ENCODE measurements around the gene NDUFS6.

DNA sequence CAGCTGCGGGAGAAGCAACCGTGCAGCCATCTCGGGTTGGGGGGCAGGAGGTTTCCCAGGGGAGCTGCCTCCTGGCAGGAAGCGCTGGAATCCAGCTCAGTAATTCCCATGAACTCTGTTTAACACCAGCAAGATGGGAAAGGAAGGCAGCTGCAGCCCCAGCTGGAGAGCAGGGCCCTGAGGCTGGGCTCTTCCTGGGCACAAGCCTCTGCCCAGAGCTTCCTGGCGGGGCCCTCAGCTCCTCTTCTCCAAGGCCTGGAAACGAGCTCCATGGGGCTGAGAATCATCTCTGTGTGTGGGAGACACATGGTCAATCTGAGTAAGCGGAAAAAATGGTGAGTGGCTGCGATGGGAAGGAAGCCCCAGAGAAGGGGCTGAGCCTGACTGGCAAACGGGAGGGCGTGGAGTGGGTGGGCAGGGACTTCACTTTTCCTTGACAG, 7.9 kb upstream of the NDUFS6 start:
- TF ChIP-seq, protein P1, sequence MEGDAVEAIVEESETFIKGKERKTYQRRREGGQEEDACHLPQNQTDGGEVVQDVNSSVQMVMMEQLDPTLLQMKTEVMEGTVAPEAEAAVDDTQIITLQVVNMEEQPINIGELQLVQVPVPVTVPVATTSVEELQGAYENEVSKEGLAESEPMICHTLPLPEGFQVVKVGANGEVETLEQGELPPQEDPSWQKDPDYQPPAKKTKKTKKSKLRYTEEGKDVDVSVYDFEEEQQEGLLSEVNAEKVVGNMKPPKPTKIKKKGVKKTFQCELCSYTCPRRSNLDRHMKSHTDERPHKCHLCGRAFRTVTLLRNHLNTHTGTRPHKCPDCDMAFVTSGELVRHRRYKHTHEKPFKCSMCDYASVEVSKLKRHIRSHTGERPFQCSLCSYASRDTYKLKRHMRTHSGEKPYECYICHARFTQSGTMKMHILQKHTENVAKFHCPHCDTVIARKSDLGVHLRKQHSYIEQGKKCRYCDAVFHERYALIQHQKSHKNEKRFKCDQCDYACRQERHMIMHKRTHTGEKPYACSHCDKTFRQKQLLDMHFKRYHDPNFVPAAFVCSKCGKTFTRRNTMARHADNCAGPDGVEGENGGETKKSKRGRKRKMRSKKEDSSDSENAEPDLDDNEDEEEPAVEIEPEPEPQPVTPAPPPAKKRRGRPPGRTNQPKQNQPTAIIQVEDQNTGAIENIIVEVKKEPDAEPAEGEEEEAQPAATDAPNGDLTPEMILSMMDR (IDR thresholded peaks at IDR 0.05; ENCODE audit: insufficient read depth, low read depth, low read length): no peak
- no peak for TF ChIP-seq EZH2 (IDR thresholded peaks at IDR 0.05; ENCODE audit: insufficient read depth, low read length)

Data from astrocyte (in vitro differentiated cells and primary cell).